ENCODE data around the gene SH2D4B.

SH2D4B gene

GRCh38 chr10:80537736-80538480, at the start of gene SH2D4B:
Gene SH2D4B (plus strand): TSS chr10:80537902. CDS start chr10:80538332, 430 bp downstream.
- no peak for DNase-seq (ENCODE audit: low read depth)

- DNase-seq (ENCODE audit: low read depth), result no peak
Measured at GRCh38 chr10:80488539-80489066, 49.1 kb upstream of the SH2D4B start.

GRCh38 chr10:80489371-80490112, 48.2 kb upstream of the SH2D4B start:
- no peak for DNase-seq (ENCODE audit: low read depth)

- no peak for DNase-seq (ENCODE audit: low read depth)
Measured at GRCh38 chr10:80491251-80492102, 46.2 kb upstream of the SH2D4B start.

GRCh38 chr10:80492848-80493521, 44.7 kb upstream of the SH2D4B start:
- DNase-seq (ENCODE audit: low read depth), result no peak

GRCh38 chr10:80493522-80494051, 44.1 kb upstream of the SH2D4B start:
- no peak for DNase-seq (ENCODE audit: low read depth)

- no peak for DNase-seq (ENCODE audit: low read depth)
Measured at GRCh38 chr10:80496555-80497172, 41.0 kb upstream of the SH2D4B start.

- no peak for DNase-seq (ENCODE audit: low read depth)
Measured at GRCh38 chr10:80497187-80498077, 40.3 kb upstream of the SH2D4B start.

GRCh38 chr10:80498078-80498832, 39.4 kb upstream of the SH2D4B start:
- DNase-seq (ENCODE audit: low read depth), result no peak

- no peak for DNase-seq (ENCODE audit: low read depth)
Measured at GRCh38 chr10:80498833-80499741, 38.6 kb upstream of the SH2D4B start.

- no peak for DNase-seq (ENCODE audit: low read depth)
Measured at GRCh38 chr10:80500572-80501380, 36.9 kb upstream of the SH2D4B start.

GRCh38 chr10:80501381-80501912, 36.3 kb upstream of the SH2D4B start:
- DNase-seq (ENCODE audit: low read depth), result no peak

- DNase-seq (ENCODE audit: low read depth), result no peak
Measured at GRCh38 chr10:80501913-80502521, 35.7 kb upstream of the SH2D4B start.

- no peak for DNase-seq (ENCODE audit: low read depth)
Measured at GRCh38 chr10:80502621-80503583, 34.8 kb upstream of the SH2D4B start.

- DNase-seq (ENCODE audit: low read depth), result no peak
Measured at GRCh38 chr10:80503584-80504157, 34.0 kb upstream of the SH2D4B start.
